SU-DHL-6 (cell line): ENCODE results near the gene BCLAF1.
A peak's percentile ranks its signal among the peaks of the same experiment; 100 is the strongest.

Source experiments
- H2AFZ ChIP-seq: fragments of 200-600 bp; sonication (generic); 2 replicates; pipeline ENCODE4 v1.6.1; 2014; ENCODE audit warnings: low read depth, mild to moderate bottlenecking, moderate library complexity, mixed read lengths, antibody characterized with exemption, low read length; ENCODE audit not compliant: severe bottlenecking
- H3F3A ChIP-seq: fragments of 200-600 bp; shearing (Covaris generic); 2 replicates; pipeline ENCODE4 v1.6.0; 2016; ENCODE audit warnings: antibody characterized with exemption, mild to moderate bottlenecking; ENCODE audit not compliant: insufficient read depth
- H3K27ac ChIP-seq: fragments of 200-600 bp; sonication (generic); 2 replicates; pipeline ENCODE4 v1.5.1; 2016; ENCODE audit warnings: low read depth, mild to moderate bottlenecking, low read length, moderate library complexity, mixed read lengths
- H3K27me3 ChIP-seq: fragments of 200-600 bp; sonication (generic), shearing (Covaris generic); 2 replicates; pipeline ENCODE4 v1.6.0; 2014; ENCODE audit warnings: mild to moderate bottlenecking, low read length
- H3K36me3 ChIP-seq: fragments of 200-600 bp; sonication (generic); 2 replicates; pipeline ENCODE4 v1.6.1; 2014; ENCODE audit warnings: mild to moderate bottlenecking, low read length, mixed read lengths
- H3K4me2 ChIP-seq: fragments of 300-600, 200-600 bp; shearing (Covaris generic), sonication (generic); 2 replicates; pipeline ENCODE4 v1.6.0; 2014; ENCODE audit warnings: low read length, low read depth, mild to moderate bottlenecking; ENCODE audit not compliant: poor library complexity, severe bottlenecking
- H3K4me3 ChIP-seq: fragments of 200-600 bp; sonication (generic); 2 replicates; pipeline ENCODE4 v1.5.1; 2014; ENCODE audit warnings: antibody characterized with exemption, low read length, mild to moderate bottlenecking, mixed read lengths; ENCODE audit not compliant: insufficient read depth, poor library complexity, severe bottlenecking
- H3K79me2 ChIP-seq: fragments of 200-600 bp; sonication (generic); 2 replicates; pipeline ENCODE4 v1.6.1; 2014; ENCODE audit warnings: mild to moderate bottlenecking, low read length, moderate library complexity; ENCODE audit not compliant: insufficient read depth
- H3K9ac ChIP-seq: fragments of 200-600 bp; sonication (generic); 2 replicates; pipeline ENCODE4 v1.7.0; 2014; ENCODE audit warnings: mild to moderate bottlenecking, low read length
- H3K9me2 ChIP-seq: fragments of 200-600 bp; sonication (generic); replicated peaks from 2 replicates; pipeline ENCODE4 v1.6.1; 2014; ENCODE audit warnings: low read length; ENCODE audit not compliant: insufficient read depth
- H3K9me3 ChIP-seq: fragments of 200-600 bp; sonication (generic); 2 replicates; pipeline ENCODE4 v1.6.1; 2014; ENCODE audit warnings: low read length, mixed read lengths; ENCODE audit not compliant: insufficient read depth
- H4K20me1 ChIP-seq: fragments of 200-600 bp; sonication (generic); 2 replicates; pipeline ENCODE4 v1.6.1; 2014; ENCODE audit warnings: low read depth, mild to moderate bottlenecking, antibody characterized with exemption, low read length, moderate library complexity, mixed read lengths
- EZH2phosphoT487 ChIP-seq: fragments of 200-600 bp; sonication (generic), shearing (Covaris generic); conservative IDR thresholded peaks from 2 replicates; pipeline ENCODE4 v1.6.1; 2018; ENCODE audit warnings: mild to moderate bottlenecking, antibody characterized with exemption, low read length, moderate library complexity, mixed read lengths
- TF ChIP-seq, protein P1 (sequence below): fragments of 200-600 bp; sonication (generic); IDR thresholded peaks from one replicate; pipeline ENCODE4 v1.5.1; 2017; ENCODE audit warnings: antibody characterized with exemption, mild to moderate bottlenecking, low read length, moderate library complexity; ENCODE audit not compliant: insufficient read depth, poor library complexity, severe bottlenecking

The BCLAF1 gene

GRCh38 chr6:136317971-136318370 is 28.3 kb upstream of the BCLAF1 start:
- H3F3A ChIP-seq = no peaks in the 10 kb centered on the region
- H3K4me2 ChIP-seq = no peak overlapping the region
- no peak overlapping the region for H3K27ac ChIP-seq
- H3K4me3 ChIP-seq = no peak overlapping the region
- H3K9ac ChIP-seq = no peak overlapping the region
- H2AFZ ChIP-seq = no peak overlapping the region
- no peaks in the 10 kb centered on the region for H3K79me2 ChIP-seq
- H3K27me3 ChIP-seq = no peaks in the 10 kb centered on the region
- TF ChIP-seq, protein P1, sequence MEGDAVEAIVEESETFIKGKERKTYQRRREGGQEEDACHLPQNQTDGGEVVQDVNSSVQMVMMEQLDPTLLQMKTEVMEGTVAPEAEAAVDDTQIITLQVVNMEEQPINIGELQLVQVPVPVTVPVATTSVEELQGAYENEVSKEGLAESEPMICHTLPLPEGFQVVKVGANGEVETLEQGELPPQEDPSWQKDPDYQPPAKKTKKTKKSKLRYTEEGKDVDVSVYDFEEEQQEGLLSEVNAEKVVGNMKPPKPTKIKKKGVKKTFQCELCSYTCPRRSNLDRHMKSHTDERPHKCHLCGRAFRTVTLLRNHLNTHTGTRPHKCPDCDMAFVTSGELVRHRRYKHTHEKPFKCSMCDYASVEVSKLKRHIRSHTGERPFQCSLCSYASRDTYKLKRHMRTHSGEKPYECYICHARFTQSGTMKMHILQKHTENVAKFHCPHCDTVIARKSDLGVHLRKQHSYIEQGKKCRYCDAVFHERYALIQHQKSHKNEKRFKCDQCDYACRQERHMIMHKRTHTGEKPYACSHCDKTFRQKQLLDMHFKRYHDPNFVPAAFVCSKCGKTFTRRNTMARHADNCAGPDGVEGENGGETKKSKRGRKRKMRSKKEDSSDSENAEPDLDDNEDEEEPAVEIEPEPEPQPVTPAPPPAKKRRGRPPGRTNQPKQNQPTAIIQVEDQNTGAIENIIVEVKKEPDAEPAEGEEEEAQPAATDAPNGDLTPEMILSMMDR = no peak
- no peaks in the 10 kb centered on the region for H3K9me2 ChIP-seq
- H4K20me1 ChIP-seq = no peaks in the 10 kb centered on the region
- no peaks in the 10 kb centered on the region for H3K9me3 ChIP-seq
- H3K36me3 ChIP-seq = no peaks in the 10 kb centered on the region

DNA sequence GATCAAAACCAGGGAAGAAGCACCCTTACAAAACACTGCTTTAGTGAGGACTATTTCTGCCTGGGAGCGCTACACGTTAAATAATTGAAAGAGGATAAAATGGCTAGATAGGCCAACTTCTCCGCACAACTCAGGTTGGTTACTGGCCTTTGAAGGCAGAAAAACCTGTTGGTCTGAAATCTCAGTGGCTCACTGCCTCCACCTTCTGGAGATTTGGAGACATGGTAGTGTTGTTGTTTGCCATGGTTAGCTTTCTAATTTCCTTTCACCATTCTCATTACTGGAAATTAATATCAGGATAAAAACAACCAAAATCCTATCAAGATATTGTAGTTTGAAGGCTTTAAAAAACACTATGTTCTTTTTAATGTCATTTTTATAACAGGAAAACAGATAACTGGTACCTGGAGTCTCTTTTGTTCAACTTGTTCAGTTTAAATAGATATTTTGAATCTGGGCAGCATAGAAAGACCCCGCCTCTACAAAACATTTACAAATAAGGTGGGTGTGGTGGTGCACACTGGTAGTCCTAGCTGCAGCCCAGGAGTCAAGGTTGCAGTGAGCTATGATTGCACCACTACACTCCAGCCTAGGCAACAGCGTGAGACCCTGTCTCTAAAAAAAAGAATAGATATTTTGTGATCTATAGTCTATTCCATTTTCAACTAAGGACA is 27.5 kb upstream of the BCLAF1 start:
- H3K4me3 ChIP-seq = no peak overlapping the region
- no peak overlapping the region for H3K9ac ChIP-seq
- no peaks in the 10 kb centered on the region for H3K9me2 ChIP-seq
- no peaks in the 10 kb centered on the region for H3K9me3 ChIP-seq
- no peak overlapping the region for H3K4me2 ChIP-seq
- no peak overlapping the region for H2AFZ ChIP-seq
- TF ChIP-seq, protein P1 = peak; percentile 49
- no peak for TF ChIP-seq EZH2phosphoT487
- no peaks in the 10 kb centered on the region for H3K36me3 ChIP-seq
- H3K27me3 ChIP-seq = no peaks in the 10 kb centered on the region
- H4K20me1 ChIP-seq = no peaks in the 10 kb centered on the region
- H3K79me2 ChIP-seq = no peaks in the 10 kb centered on the region
- no peaks in the 10 kb centered on the region for H3F3A ChIP-seq
- no peak overlapping the region for H3K27ac ChIP-seq

DNA sequence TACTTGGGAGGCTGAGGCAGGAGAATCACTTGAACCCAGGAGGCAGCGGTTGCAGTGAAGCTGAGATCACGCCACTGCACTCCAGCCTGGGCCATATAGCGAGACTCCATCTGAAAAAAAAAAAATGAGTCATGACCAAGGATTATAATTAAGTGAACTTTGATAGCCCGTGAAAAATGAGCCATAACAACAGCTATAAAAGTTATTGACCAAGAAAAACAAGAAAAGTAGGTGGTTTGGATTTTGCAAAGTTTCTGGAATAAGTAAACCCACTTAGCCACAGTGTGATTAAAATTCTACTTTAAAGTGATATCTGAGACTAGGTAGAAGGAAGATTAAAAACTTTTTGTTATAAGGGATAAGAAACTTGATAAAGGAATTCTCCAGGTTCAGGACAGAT is 25.9 kb upstream of the BCLAF1 start:
- no peak for TF ChIP-seq EZH2phosphoT487
- TF ChIP-seq, protein P1 = no peak

DNA sequence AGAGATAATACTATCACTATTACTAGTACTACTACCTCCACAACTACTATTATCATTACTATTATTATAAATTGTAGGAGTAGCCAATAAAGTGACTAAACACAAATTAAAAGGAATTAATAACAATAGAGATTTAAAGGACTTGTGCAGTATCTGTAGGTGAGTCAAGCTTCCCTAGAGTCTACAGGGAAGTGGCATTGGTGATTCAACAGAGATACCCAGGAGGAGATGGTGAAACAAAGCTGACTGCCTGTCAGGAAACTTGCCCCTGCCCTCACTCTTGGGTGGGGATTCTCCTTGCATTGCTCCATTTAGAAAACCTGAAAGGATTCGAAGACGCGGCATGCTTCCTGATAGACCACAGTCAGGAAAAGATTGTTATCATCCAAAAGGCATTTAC is 23.3 kb upstream of the BCLAF1 start:
- Histone ChIP-seq H3F3A (no peaks in the 10 kb centered on the region), H3K4me2 (no peak overlapping the region), H3K4me3 (no peak overlapping the region), H3K27ac (no peak overlapping the region), H3K9me2 (no peaks in the 10 kb centered on the region), H3K9ac (no peak overlapping the region), H4K20me1 (no peaks in the 10 kb centered on the region), H3K27me3 (no peaks in the 10 kb centered on the region), H3K79me2 (no peaks in the 10 kb centered on the region), H2AFZ (no peak overlapping the region), H3K36me3 (no peaks in the 10 kb centered on the region), H3K9me3 (no peaks in the 10 kb centered on the region)
- TF ChIP-seq, protein P1 = no peak
- no peak for TF ChIP-seq EZH2phosphoT487

More for the DNA sequence above, 25.9 kb upstream of the BCLAF1 start:
- Histone ChIP-seq H4K20me1 (no peaks in the 10 kb centered on the region), H3K9me3 (no peaks in the 10 kb centered on the region), H3K36me3 (no peaks in the 10 kb centered on the region), H3F3A (no peaks in the 10 kb centered on the region), H3K27ac (no peak overlapping the region), H2AFZ (no peak overlapping the region), H3K9me2 (no peaks in the 10 kb centered on the region), H3K4me2 (no peak overlapping the region), H3K79me2 (no peaks in the 10 kb centered on the region), H3K27me3 (no peaks in the 10 kb centered on the region), H3K4me3 (no peak overlapping the region), H3K9ac (no peak overlapping the region)
